Bronchial epithelial cell (primary cell): ENCODE results near the gene BARX2. TPM values are rescaled to one million over a fixed set of nuclear protein-coding genes. Genes with fewer than 3 reads are reported as not detected.

ENCODE experiments used
- DNase-seq: peaks from one replicate; pipeline ENCODE4 v3.0.0-alpha.2; 2010; ENCODE audit warnings: low read depth
- FAIRE-seq: peaks from 2 replicates; lab custom pipeline; 2011; peaks lifted over from hg19 to GRCh38; lab: Jason Lieb, UNC
- H3K27me3 ChIP-seq: 2 replicates; pipeline ENCODE4 v1.5.1; 2011; ENCODE audit warnings: low read length; ENCODE audit not compliant: control insufficient read depth, insufficient read depth
- H3K36me3 ChIP-seq: 2 replicates; pipeline ENCODE4 v1.5.1; 2011; ENCODE audit warnings: low read length; ENCODE audit not compliant: control insufficient read depth, insufficient read depth
- H3K4me3 ChIP-seq: 2 replicates; pipeline ENCODE4 v1.5.1; 2011; ENCODE audit warnings: mild to moderate bottlenecking, low read depth, low read length, control low read depth
- CTCF ChIP-seq: IDR thresholded peaks from 2 replicates; pipeline ENCODE4 v1.5.1; 2011; ENCODE audit warnings: mild to moderate bottlenecking, moderate library complexity, low read length, control low read depth, inconsistent platforms; ENCODE audit not compliant: insufficient read depth, severe bottlenecking
- total RNA-seq: library from RNA; depleted of rRNA; stranded (reverse); fragments of >200 nt; gene quantifications from 2 replicates; pipeline ENCODE4 v1.2.1, GENCODE V29; 2014

BARX2 gene
- total RNA-seq, 1 donor from 2014 or later: 2.9 TPM

GRCh38 chr11:129396454-129396853, 20.8 kb downstream of the BARX2 start:
- no peak overlapping the region for H3K4me3 ChIP-seq
- TF ChIP-seq CTCF: no peak
- no peaks in the 10 kb centered on the region for H3K27me3 ChIP-seq
- DNase-seq: no peak
- H3K36me3 ChIP-seq: no peaks in the 10 kb centered on the region
- no peak for FAIRE-seq

GRCh38 chr11:129402206-129403171, 26.8 kb downstream of the BARX2 start:
- TF ChIP-seq CTCF: no peak
- Histone ChIP-seq H3K4me3 (no peak overlapping the region), H3K36me3 (peaks cover 1% of the 10 kb centered on the region), H3K27me3 (no peaks in the 10 kb centered on the region)
- DNase-seq: peak; percentile 32
- no peak for FAIRE-seq

GRCh38 chr11:129404731-129405130, 29.1 kb downstream of the BARX2 start:
- Histone ChIP-seq H3K27me3 (no peaks in the 10 kb centered on the region), H3K36me3 (peaks cover 1% of the 10 kb centered on the region), H3K4me3 (no peak overlapping the region)
- DNase-seq: no peak
- no peak for TF ChIP-seq CTCF
- FAIRE-seq: no peak

- DNase-seq (no peak), FAIRE-seq (no peak)
- H3K36me3 ChIP-seq: no peaks in the 10 kb centered on the region
- H3K27me3 ChIP-seq: no peaks in the 10 kb centered on the region
- H3K4me3 ChIP-seq: no peak overlapping the region
- no peak for TF ChIP-seq CTCF
Measured at GRCh38 chr11:129408865-129409444, 33.3 kb downstream of the BARX2 start.

GRCh38 chr11:129410395-129410960, 34.8 kb downstream of the BARX2 start:
- peak; percentile 32 for TF ChIP-seq CTCF
- Histone ChIP-seq H3K36me3 (no peaks in the 10 kb centered on the region), H3K4me3 (no peak overlapping the region), H3K27me3 (no peaks in the 10 kb centered on the region)
- FAIRE-seq (no peak), DNase-seq (peak; percentile 43)
